ENCODE results near the gene ADK.

GRCh38 chr10:74745449-74745848 is 594.4 kb downstream of the ADK start:
- TF ChIP-seq ZIK1 (CRISPR knock-in tag; IDR thresholded peaks at IDR 0.05; ENCODE audit: borderline replicate concordance, low read depth) (no peak), ZNF746 (CRISPR knock-in tag; IDR thresholded peaks at IDR 0.05) (no peak), MZF1 (CRISPR knock-in tag; IDR thresholded peaks at IDR 0.05; ENCODE audit: borderline replicate concordance) (no peak), PHF8 (CRISPR knock-in tag; IDR thresholded peaks at IDR 0.05) (no peak), CEBPB (IDR thresholded peaks at IDR 0.05; ENCODE audit: borderline replicate concordance, low read depth, low read length) (no peak), ZNF501 (CRISPR knock-in tag; IDR thresholded peaks at IDR 0.05) (no peak), NFKB2 (CRISPR knock-in tag; IDR thresholded peaks at IDR 0.05; ENCODE audit: borderline replicate concordance) (no peak), YY1 (IDR thresholded peaks at IDR 0.05; ENCODE audit: insufficient read depth, insufficient replicate concordance, low read depth, low read length) (no peak)
- TF ChIP-seq, protein P1, sequence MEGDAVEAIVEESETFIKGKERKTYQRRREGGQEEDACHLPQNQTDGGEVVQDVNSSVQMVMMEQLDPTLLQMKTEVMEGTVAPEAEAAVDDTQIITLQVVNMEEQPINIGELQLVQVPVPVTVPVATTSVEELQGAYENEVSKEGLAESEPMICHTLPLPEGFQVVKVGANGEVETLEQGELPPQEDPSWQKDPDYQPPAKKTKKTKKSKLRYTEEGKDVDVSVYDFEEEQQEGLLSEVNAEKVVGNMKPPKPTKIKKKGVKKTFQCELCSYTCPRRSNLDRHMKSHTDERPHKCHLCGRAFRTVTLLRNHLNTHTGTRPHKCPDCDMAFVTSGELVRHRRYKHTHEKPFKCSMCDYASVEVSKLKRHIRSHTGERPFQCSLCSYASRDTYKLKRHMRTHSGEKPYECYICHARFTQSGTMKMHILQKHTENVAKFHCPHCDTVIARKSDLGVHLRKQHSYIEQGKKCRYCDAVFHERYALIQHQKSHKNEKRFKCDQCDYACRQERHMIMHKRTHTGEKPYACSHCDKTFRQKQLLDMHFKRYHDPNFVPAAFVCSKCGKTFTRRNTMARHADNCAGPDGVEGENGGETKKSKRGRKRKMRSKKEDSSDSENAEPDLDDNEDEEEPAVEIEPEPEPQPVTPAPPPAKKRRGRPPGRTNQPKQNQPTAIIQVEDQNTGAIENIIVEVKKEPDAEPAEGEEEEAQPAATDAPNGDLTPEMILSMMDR (CRISPR knock-in tag; IDR thresholded peaks at IDR 0.05) = no peak
